HG03354 (cell line): Measurements from ENCODE around the gene DACT2.
"Not testable (repeated sequence)": the region's sequence is repeated elsewhere in the genome, so short reads cannot be mapped to it uniquely, and the experiment has no call there.

Source experiments
- ATAC-seq: cut with Tn5 transposase; IDR thresholded peaks from one replicate; pipeline ENCODE4 v1.9.1; 2021; ENCODE audit warnings: mild to moderate bottlenecking; ENCODE audit not compliant: unreplicated experiment, poor library complexity, severe bottlenecking

The DACT2 gene

GRCh38 chr6:168330403-168330802 lies 10.8 kb upstream of the DACT2 start:
- no peak for ATAC-seq

- ATAC-seq, result no peak
These were observed 8.5 kb upstream of the DACT2 start for GRCh38 chr6:168328086-168328485.

GRCh38 chr6:168326294-168327261 lies 7.0 kb upstream of the DACT2 start:
- ATAC-seq, result no peak

- no peak for ATAC-seq
These were observed 3.4 kb upstream of the DACT2 start for GRCh38 chr6:168322966-168323365.

GRCh38 chr6:168320634-168321033 lies 1.1 kb upstream of the DACT2 start:
- ATAC-seq, result no peak

GRCh38 chr6:168318579-168319278 lies 848 bp downstream of the DACT2 start:
- no peak for ATAC-seq

- no peak for ATAC-seq
These were observed 1.5 kb downstream of the DACT2 start for GRCh38 chr6:168318090-168318489.

- no peak for ATAC-seq
These were observed 4.0 kb downstream of the DACT2 start for GRCh38 chr6:168315596-168315995.

GRCh38 chr6:168314948-168315347 lies 4.6 kb downstream of the DACT2 start:
- ATAC-seq, result no peak

GRCh38 chr6:168314021-168314420 lies 5.6 kb downstream of the DACT2 start:
- ATAC-seq, result no peak

GRCh38 chr6:168313431-168314011 lies 6.1 kb downstream of the DACT2 start:
- ATAC-seq, result no peak

GRCh38 chr6:168312125-168312507 lies 7.5 kb downstream of the DACT2 start:
- ATAC-seq, result not testable (repeated sequence)

GRCh38 chr6:168311410-168312124 lies 8.0 kb downstream of the DACT2 start:
- ATAC-seq, result no peak

GRCh38 chr6:168310945-168311344 lies 8.6 kb downstream of the DACT2 start:
- ATAC-seq, result no peak

GRCh38 chr6:168310403-168310802 lies 9.2 kb downstream of the DACT2 start:
- ATAC-seq, result no peak

- no peak for ATAC-seq
These were observed 9.6 kb downstream of the DACT2 start for GRCh38 chr6:168309997-168310396.

GRCh38 chr6:168309183-168309582 lies 10.4 kb downstream of the DACT2 start:
- ATAC-seq, result no peak

- ATAC-seq, result no peak
These were observed 11.0 kb downstream of the DACT2 start for GRCh38 chr6:168308390-168309144.

- ATAC-seq, result no peak
These were observed 11.9 kb downstream of the DACT2 start for GRCh38 chr6:168307695-168308021.
